ENCODE measurements around the gene POLR3H.

The POLR3H gene

DNA sequence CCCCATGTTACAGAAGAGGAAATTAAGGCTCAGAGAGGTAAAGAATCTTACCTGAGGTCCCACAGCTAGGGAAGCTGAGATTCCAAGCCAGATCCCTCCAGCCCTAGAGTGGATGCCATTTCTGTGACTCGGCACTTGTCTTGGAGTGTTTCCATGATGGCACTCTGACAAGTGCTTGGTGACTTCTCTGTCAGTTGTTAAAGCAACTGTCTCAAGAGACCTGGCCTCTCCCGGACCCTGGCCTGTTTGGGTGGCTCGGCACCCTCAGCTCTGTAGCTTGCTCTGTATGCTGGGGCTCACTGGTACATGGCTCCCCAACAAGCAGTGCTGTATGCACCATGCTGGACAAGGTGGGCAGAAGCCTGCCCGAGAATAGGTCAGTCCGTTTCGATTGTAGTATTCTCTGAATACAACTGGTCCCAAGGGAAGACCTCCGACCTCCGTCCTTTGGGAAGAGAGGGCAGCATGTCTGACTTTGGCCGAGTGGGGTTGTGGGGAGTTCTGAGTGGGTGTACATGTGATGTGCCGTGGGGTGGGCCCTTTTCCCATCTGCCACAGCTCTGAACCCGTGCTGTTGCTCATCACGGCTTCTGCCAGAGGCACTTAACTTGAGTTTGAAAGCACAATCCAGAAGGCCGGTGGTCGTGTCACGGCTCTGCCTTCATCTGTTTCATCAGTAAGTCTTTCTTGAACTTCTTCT lies 63.0 kb downstream of the POLR3H start:
- FAIRE-seq, result no peak

DNA sequence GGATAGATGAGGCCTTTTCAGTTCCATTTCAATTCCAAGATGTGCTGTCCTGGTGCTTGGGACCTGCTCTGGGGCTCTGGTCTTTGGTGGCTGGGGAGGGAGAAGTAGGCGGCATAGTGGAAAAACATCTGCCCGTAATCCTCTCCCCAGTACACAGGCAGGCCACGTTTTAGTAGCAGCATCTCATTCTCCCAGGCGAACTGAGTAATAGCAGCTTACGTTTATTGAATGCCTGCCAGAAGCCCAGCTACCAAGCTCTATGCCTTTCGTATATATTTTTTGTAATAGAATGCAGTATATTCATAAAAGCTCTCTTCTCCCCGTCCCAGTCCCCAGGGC lies 63.9 kb downstream of the POLR3H start:
- FAIRE-seq, result no peak

DNA sequence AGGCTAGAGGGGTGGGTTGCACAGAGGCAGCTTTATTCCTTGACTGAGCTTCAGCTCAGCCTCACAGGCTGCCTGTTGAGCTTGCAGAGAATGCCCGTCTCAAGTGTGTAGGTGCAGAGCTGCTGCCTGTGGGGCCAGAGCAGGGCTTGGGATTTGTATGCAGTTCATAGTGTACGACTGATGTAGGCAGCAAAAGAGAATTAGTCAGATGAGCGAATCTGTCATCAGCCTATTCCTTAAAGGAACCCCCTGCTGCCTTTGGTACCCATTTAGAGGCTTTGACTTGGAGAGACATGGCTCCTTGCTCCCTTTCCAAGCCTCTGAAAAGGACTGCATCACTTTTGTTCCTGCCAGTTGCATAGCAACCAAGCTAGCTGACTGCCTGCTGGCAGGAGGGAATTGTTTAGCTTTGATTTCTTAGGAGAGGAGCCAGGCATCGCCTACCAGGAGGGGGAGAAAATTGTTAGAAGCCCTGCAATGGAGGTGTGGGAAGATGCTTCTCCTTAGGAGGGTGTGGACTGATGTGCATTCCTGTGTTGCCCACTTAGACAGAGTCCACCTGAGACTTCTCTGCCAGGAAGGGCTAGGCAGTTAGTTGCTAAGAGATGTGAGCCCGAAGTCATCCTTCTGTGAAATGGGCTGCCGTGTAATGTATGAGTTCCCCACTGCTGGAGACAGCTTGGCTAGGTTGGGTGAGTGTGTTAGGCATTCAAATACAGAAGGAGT lies 64.4 kb downstream of the POLR3H start:
- FAIRE-seq, result no peak

GRCh38 chr22:41478891-41479521 lies 65.3 kb downstream of the POLR3H start:
- FAIRE-seq, result no peak

DNA sequence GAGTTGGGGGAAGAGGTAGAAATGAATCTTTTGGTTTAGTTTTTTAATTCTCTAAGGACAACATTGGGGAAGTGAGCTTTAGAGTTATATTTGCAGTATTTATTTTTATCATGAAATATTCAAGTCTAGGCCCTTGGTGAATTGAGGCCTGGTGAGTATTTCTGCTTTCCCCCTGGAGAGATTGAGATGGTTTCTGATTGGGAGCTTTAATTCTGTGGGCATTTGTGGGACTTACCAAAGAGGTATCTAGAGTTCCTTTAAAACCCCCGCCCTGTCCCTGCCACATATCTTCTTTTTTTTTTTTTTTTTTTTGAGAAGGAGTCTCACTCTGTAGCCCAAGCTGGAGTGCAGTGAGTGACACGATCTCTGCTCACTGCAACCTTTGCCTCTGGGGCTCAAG lies 65.8 kb downstream of the POLR3H start:
- FAIRE-seq, result no peak

All from A204.1 (cell line).